ENCODE results near the gene BCL2.

The BCL2 gene

GRCh38 chr18:63307551-63308200 is 11.9 kb downstream of the BCL2 start:
- DNase-seq, result peak in 1 of 2 donors; percentile 50

- DNase-seq, result no peak
These were observed 12.6 kb downstream of the BCL2 start for GRCh38 chr18:63306819-63307550.

DNA sequence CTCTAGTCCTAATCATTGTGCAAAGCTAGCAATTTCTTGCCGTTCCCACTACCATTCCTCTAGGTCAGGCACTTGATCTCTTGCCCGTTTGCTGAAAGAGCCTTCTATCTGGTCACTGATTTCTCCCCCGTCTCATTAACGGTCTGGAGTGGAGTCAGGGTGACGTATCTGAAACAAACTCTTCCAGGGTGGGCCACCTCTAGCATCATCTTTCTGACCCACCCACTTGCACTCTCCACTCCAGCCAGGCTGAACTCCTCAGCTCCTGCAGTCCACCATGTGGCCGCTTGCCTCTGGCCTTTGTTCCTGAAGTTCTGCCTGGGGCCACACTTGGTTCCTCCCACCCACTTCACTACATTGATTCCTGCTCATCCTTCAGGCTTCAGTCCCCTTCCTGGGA is 13.3 kb downstream of the BCL2 start:
- no peak for DNase-seq

- no peak for DNase-seq
These were observed 16.0 kb downstream of the BCL2 start for GRCh38 chr18:63303547-63303946.

DNA sequence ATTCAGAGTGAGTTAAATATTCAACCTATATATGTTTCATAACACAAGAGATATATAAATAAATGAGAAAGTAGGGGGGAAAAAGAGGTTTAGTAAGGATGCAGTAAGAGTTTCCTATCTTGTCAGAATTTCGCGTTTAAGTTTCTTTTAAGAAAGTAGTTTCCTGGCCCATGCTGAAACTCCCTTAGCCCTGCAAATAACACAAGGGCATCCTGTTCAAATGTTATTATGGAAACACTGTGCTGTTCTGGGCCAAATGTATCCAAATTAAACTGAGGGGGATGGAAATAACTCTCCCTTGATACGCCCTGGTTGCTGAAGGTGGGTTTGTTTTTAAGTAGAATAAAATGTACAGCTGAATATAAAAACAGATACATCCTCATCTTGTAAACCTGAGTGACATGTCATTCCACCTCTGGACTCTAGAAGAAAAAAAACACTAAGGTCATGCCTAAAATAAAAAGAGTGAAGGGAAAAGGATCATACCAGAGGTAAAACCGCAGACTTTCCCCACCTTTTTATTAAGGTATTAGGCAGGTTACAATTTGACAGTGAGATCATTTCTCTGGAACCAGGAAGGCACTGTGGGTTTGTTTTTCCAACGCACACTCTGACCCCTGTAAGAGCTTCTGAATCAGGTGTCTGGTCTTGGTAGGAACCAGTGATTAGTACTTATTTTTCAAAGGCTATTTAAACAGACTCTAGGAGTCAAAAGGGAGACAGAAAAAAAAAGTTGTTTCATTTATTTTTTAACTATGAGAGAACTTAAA is 16.7 kb downstream of the BCL2 start:
- no peak for DNase-seq

DNA sequence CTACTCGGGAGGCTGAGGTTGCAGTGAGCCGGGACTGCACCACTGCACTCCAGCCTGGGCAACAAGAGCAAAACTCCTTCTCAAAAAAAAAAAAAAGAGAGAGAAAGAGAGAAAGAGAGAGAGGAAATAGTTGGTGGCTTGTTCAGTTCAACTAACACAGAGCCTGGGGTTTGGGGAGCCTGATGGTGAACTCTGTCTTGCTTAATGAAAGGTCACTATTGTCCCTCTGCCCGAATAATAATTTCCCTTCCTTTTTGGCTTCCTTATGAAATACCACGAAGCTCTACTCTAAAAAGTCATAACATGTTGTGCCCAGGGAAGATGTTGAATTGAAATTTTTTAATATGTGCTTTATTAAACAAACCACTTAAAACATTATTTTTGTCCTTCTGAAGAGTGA is 17.3 kb downstream of the BCL2 start:
- no peak for DNase-seq

DNA sequence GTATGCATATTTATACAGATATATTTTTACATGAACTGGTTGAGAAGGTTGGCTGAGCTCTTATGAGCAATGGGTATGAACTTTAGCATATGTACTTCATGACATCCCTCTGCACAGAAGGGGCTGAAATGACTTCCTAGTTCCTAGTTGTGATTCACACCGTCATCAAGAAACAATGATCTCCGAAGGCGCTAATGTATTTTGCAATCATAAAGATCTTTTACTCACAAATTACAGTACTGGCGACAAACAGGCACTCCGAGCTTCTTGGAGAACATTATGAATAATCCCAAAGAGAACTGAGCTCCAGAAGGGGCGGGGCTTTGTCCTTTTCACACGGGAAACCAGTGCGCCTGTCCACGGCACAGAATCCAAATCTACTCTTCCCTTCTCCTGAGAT is 18.1 kb downstream of the BCL2 start:
- DNase-seq, result no peak

DNA sequence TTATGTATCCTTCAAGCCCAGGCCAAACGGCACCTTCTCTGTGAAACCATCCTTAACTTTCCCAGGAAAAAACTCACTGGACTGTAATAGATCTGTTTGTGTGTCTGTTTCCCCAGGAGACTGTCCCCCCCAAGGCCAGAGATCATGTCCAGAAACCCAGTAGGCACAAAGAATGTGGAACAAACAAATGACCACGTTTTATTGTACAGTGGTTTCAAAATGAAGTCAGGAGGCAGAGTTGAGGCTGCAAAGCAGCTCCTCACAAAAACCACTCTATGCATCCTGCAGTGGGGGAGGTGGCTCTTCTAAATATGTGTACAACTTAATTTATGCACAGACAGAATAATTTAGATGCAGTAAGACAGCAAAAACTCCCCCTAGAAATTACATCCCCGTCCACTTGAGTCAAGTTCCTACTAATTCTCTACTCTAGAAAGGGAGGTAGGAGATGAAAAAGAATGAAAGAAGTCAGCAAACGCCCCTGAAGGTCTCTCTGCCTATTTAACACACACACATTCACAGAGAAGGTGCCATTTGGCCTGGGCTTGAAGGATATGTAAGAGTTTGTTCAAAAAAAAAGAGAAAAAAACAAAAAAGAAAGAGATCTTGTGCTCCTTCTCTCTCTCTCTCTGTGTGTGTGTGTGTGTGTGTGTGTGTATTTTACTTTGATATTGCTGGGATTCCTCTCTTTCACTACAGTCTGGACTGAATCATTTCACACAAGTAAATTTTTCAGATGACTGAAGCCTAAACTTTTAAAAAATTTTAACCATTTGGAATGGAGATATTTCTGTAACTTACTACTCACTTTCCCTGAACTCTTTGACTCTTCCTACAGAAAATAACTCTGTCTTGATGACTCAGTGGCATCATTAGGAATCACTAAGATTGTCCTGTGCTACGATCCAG is 19.5 kb downstream of the BCL2 start:
- no peak for DNase-seq

DNA sequence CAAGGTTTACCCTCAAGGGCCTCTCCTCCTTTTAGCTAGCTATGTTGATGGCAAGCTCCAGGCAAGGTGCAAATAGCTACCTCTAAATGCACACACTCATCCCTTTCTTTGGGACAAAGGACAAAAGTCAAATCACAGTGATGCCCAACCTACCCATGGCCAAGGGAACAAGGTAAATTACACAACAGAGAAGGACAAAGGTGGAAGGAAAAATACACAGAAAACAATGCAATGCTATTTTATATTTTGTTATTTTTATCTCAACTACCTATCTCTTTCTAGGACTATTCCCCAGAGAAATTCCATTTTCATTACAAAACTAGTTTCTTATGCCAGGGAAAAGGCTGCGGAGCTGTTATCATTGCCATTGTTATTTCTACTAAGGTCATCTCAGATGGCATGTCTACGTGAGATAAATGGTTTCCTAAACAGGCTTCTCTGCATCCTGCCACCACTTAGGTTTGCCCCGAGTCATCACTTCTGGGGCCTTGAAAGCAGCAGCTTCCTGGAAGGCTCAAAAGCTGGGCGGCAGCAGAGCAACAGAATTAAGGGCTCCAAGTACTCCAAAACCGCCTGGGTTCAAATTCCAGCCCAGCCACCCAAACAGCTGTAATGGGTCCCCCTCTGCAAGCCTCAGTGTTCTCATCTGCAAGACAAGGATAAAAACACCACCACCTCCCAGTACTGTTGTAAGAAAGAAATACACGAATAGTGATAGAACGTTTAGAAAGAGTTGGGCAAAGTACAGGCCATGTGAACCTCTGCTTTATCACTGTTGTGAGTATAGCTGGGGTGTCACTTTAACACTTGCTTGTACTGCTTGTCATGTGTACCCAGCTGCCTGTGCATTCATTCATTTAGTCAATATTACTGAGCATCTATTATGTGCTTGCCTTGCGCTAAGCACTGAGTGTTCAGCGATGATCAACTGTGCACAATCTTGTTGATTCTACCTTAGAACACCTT is 20.9 kb downstream of the BCL2 start:
- no peak for DNase-seq

GRCh38 chr18:63297687-63298399 is 21.7 kb downstream of the BCL2 start:
- peak; percentile 26 to 43 for DNase-seq

GRCh38 chr18:63293935-63294334 is 25.6 kb downstream of the BCL2 start:
- peak; percentile 32 to 80 for DNase-seq

DNA sequence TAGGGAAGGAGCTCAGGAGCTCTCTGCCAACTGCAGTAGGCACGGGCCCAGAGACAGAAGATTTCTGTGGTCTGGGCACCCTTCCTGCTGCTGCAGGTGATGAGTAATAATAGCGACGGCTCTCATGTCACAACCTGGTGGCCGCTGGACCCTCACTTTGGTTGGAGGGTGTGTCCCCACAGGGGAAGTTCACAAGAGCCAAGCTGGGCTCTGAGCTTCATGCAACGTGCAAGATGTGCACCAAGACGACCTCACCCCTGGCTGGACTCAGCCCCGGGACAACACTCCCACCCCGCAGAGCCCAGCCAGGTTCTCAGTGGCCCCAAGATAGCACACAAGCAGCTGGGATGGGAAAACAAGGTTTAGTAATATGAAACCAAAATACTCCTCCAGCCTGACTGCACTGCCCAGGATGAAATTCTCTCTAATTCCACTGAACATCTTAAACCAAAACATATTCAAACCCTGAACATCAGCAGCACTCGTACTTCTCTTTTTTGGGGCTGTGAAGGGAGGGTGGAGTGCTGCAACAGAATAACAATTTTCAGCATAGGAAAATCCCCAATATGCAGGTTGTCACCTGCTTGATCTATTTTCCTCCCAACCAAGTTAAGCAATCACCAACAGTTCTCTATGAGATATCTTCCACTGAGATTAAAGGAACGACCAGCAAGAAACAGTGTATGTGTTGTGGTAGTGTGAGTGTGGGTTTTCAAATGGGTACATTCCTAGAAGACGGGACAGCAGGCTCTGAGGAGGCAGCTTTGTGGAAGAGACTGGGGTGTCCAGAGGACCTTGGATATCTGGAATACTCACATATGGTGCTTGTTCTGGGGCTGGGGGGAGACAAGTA is 26.5 kb downstream of the BCL2 start:
- DNase-seq, result no peak

DNA sequence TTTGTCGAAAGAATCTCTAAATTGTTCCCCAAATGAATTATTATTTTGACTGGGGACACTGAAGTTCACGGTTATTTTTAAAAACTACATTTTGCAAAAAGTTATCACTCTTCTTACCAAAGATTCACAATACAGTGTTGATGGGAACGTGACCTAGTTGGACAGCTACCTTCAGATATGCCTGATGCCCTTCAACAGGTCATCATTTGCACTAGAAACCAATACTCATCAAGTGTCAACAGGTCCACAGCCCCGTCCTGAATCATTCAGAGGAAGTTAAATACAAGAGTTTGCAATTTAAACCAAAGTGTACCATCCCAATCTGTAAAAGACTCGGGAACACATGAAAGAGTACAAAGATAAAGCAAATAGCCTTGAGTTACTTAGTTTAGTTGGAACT is 28.3 kb downstream of the BCL2 start:
- DNase-seq, result no peak

DNA sequence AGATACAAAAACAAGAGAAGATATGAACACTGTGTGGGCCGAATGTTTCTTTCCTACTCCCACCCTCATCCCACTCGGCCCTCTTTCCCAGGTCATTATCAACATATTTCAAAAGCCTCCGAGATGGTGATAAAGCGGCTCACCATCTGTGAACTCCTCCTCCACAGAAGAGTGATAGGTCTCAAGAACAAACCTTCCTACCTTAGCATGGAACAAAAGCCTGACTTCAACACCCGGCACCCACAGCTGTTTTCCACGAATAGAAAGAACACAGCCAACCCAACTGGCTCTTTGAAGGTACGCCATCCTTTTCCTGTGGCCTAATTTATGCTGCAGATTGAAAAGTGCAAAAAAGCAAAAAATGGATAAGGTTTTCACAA is 28.8 kb downstream of the BCL2 start:
- no peak for DNase-seq

- DNase-seq, result no peak
These were observed 29.3 kb downstream of the BCL2 start for GRCh38 chr18:63290166-63290820.

- DNase-seq, result no peak
These were observed 31.3 kb downstream of the BCL2 start for GRCh38 chr18:63288311-63288710.

DNA sequence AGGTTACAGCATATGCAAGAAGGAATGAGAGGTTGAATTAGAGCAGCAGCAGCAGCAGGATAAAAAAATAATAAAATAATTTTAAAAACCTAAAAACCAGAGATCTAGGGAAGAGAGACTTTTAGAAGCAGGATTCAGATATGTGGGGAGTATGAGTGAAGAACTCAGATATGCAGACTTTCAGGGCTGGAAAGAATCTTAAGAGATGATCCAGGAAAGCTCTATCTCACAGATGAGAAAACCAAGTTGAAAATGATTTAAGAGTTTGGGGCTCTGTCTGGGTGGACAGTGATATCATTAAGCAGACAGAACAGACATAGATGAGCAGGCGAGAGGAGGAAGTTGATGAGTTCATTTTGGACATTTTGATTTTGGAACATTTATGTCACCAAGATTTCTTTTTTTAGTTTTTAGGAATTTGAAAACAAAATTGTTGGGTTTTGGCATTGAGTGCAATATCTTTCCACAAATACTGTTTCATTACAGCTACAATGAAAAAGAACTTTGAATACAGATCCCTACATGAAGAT is 31.8 kb downstream of the BCL2 start:
- no peak for DNase-seq

- DNase-seq, result no peak
These were observed 32.6 kb downstream of the BCL2 start for GRCh38 chr18:63286926-63287325.

Data from hippocampal formation (tissue), 2 donors.